SHP77 treated with DMSO at 0.1 percent for 48 hours (cell line): ENCODE results near the gene TERF2IP.

ENCODE experiments used
- DNase-seq: peaks from one replicate; lab custom pipeline; 2025; lab: John Stamatoyannopoulos, UW

The TERF2IP gene

GRCh38 chr16:75640598-75640997, 7.0 kb upstream of the TERF2IP start:
- no peak for DNase-seq

DNA sequence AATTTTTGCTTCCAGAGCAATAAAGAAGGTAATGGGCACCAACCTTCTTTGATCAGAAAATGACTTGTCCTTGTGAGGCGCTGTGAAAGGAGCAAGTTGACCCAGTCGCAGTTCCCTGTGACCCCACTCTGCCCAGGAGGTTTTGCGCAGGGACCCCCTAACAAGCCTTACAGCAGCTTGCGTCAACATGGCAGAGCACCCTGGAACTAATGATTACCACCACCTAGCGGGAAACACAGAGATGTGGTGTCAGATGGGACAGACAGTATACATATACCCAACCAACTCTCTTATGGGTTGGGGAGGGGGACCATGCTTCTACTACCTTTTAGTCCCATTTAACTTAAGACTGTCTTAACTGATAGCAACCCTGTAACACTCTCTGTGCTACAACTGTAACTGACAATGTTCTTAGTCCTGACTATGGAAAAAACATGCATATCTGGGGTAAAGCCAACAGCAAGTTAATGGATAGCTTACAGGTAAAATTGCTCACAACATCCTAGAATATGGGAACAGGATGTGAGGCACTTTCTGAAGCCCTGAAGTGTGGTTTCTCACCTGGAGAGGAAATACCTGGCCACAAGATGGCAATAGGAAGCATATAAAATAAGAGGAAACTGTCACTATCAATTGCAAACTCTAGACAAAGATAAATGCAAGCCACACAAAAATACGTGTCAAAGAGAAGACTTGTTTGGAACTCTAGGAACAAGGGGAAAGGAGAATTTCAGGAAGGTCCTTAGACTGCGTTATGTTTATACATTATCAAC, 3.1 kb upstream of the TERF2IP start:
- DNase-seq: no peak

GRCh38 chr16:75647112-75647491, 471 bp upstream of the TERF2IP start:
- no peak for DNase-seq

DNA sequence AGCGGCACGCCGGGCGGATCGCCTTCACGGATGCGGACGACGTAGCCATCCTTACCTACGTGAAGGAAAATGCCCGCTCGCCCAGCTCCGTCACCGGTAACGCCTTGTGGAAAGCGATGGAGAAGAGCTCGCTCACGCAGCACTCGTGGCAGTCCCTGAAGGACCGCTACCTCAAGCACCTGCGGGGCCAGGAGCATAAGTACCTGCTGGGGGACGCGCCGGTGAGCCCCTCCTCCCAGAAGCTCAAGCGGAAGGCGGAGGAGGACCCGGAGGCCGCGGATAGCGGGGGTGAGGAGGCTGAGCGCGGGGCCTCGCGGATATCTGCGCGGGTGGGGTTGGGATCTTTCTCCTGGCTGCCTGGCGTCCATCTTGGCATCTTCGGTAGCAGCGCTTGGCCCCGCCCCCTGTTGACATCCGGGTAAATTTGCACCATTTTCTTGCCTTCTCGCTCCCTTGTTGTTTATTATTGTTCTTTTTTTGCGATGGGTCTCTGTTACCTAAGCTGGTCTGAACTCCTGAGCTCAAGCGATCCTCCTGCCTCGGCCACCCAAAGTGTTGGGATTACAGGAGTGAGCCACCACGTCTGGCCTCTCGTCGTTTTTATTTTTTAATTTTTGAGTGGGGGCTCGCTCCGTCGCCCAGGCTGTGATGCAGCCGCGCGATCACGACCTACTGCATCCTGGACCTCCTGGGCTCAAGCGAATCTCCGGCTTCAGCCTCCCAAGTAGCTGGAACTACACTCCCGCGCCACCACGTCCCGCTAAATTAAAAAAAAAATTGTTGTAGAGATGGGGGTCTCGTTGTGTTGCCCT, 898 bp downstream of the TERF2IP start:
- peak; percentile 62 for DNase-seq

DNA sequence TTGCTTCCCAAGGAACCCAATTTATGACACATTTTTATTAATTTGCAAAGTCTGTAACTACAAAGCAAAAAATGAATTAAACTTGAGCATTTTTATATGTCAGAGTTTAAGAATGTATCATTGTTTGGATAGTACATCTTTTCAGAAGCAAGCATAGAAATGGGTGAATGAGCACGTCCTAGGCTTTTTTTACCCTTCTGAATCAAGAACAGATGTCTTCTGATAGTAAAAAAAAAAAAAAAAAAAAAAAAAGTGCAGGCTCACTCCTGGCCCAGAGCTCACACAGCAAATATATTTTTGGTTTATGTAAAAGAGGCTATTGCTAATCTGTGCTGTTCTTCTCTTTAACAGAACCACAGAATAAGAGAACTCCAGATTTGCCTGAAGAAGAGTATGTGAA, 6.3 kb downstream of the TERF2IP start:
- no peak for DNase-seq

GRCh38 chr16:75658175-75658574, 10.6 kb downstream of the TERF2IP start:
- DNase-seq: no peak

GRCh38 chr16:75660321-75660720, 12.7 kb downstream of the TERF2IP start:
- DNase-seq: no peak

GRCh38 chr16:75660726-75661302, 13.2 kb downstream of the TERF2IP start:
- DNase-seq: no peak

GRCh38 chr16:75667503-75667902, 19.9 kb downstream of the TERF2IP start:
- DNase-seq: no peak

DNA sequence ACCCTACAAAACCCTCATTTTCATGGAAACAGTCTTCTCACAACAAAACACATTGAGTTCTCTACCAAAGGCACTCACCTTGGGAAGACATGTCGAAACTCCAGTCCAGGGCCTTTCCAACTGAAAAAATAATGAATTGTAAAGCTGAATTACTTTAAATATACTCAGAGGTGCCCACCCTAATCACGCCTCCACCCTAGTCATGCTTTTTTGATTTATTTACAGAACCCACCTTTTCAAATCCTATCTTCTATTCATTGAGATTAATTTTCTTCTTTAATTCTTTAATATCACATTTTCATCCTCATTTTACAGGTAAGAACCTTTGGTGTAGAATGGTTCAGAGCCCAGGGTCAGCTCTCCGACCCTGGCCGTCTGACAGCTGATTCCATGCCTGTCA, 29.3 kb downstream of the TERF2IP start, which contains the start of gene CPHXL2:
Gene CPHXL2 (minus strand): TSS at position 101 of the 400 bp plus-strand sequence. CDS start 10 bp downstream, at position 91.
- DNase-seq: no peak

DNA sequence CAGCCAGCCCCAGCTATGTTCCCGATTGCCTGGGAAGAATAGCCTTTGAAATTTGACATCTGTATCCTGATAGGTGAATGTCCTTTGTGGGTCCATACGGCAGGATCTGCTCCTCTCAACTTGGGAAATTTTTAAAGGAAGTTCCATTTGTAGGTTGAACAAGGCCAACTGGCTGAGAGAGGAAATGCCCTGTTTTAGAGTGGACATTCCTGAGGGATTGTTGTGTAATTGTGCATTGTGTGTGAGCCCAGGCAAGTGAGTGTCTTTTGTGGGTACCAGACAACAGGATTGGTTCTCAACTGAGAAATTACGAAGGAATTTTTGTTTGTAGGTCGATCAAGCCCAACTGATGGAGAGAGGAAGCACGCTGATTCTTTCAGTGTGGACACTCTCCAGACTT, 31.8 kb downstream of the TERF2IP start:
- no peak for DNase-seq

DNA sequence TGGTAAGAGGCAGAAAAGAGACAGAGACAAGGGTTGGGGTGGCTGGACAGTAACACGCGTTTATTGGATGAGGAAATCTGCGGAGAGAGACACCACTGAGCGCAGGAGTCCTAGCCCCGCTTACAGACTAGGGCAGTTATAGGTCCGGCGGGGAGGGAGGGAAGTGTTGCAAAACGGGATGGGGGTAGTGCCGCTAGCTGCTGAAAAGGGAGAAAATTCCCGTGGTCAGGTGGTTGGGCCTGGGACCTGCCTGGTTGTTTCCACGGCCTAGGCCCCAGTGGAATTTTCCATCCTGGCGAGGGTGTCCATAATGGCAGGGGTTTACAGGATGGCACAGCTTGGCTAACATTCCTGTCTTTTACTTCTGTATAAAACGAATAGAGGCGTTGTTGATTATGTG, 34.7 kb downstream of the TERF2IP start:
- no peak for DNase-seq

DNA sequence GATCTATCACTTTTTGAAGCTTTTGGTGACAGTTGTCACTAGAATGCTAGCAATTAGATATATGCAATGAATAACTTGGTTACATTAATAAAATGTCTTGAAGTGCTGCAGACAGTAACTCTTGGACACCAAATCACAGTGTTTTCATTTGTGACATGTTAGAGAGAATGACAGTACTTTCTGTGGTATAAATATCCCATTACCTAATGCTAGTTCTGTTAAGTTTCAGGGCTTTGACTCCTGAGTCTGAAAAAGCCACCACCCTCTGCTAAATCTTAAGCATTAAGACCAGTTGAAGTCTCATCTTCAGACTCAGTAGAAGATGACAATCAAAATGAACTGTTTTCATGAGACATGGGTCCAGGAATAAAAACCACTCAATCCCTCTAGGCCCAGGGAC, 39.8 kb downstream of the TERF2IP start:
- DNase-seq: no peak

- no peak for DNase-seq
Measured at GRCh38 chr16:75695708-75696107, 48.1 kb downstream of the TERF2IP start.

DNA sequence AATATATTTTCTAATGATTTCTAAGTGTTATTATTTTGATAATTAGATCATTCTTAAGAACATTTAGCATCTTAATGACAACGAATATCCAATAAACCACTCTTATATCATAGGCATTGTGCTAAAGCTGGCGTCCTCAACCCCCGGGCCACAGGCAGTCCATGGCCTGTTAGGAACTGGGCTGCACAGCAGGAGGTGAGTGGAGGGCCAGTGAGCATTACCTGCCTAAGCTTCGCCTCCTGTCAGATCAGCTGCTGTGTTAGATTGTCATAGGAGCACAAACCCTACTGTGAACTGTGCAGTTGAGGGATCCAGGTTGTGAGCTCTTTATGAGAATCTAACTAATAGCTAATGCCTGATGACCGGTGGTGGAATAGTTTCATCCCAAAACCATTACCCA, 50.0 kb downstream of the TERF2IP start:
- no peak for DNase-seq

DNA sequence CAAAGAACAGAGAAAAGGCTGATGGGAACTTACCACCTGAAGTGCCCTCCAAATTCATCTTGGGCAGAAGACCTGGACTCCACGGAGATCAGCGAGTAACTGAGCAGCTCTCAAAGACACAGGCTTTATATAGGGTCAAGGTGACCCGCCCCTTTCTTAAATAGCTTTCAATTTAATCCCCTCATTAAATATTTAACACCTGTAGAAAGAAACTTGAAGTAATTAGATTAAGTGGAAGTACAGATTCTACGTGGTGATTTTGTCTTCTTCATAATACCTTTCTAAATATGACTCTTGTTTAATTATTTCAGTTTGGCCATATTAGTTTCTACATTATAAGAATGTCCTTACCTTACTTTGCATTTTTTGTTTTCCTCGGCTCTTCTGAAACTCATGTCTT, 53.8 kb downstream of the TERF2IP start, which contains the start of gene DUXB:
Gene DUXB (minus strand): TSS at position 101 of the 400 bp plus-strand sequence. CDS start 43 bp downstream, at position 58.
- no peak for DNase-seq

GRCh38 chr16:75702242-75702641, 54.7 kb downstream of the TERF2IP start:
- DNase-seq: no peak

GRCh38 chr16:75703306-75703705, 55.7 kb downstream of the TERF2IP start:
- no peak for DNase-seq
